GM12878 (cell line): ENCODE results near the gene KDM5B. TPM values are rescaled to one million over a fixed set of nuclear protein-coding genes. Genes with fewer than 3 reads are reported as not detected.

Source experiments
- ASH2L ChIP-seq: fragments of 300-600, 200-600 bp; sonication (generic); IDR thresholded peaks from 2 replicates; pipeline ENCODE4 v1.6.1; 2017; ENCODE audit warnings: low read depth, mild to moderate bottlenecking, borderline replicate concordance
- ATF2 ChIP-seq: IDR thresholded peaks from 2 replicates; pipeline ENCODE4 v1.6.1; 2012; ENCODE audit warnings: low read length, inconsistent platforms
- ATF7 ChIP-seq: fragments of 450-650 bp; IDR thresholded peaks from 2 replicates; pipeline ENCODE4 v1.6.1; 2016; ENCODE audit warnings: low read depth, mild to moderate bottlenecking
- CEBPB ChIP-seq, 2 experiments: fragments of 150-350 bp in 1 of 2; IDR thresholded peaks; 2 replicates each; pipeline ENCODE4 v1.6.1; 2012 to 2014; ENCODE audit warnings: low read depth in 2 of 2, low read length in 2 of 2, borderline replicate concordance in 1 of 2, inconsistent platforms in 1 of 2
- CTCF ChIP-seq, 3 experiments: IDR thresholded peaks in 2 of 3; conservative IDR thresholded peaks in 1 of 3; 2 replicates each; pipeline ENCODE4 v1.5.1; 2011; ENCODE audit warnings: low read depth in 3 of 3, low read length in 3 of 3, mild to moderate bottlenecking in 3 of 3, control low read depth in 2 of 3, moderate library complexity in 2 of 3, inconsistent platforms in 1 of 3, mixed read lengths in 1 of 3; ENCODE audit not compliant: control insufficient read depth in 2 of 3, insufficient read depth in 1 of 3; ENCODE audit errors: extremely low read depth in 1 of 3
- CUX1 ChIP-seq: IDR thresholded peaks from 2 replicates; pipeline ENCODE4 v1.6.1; 2012; ENCODE audit warnings: improper control_type of control experiment, low read depth, low read length; ENCODE audit not compliant: insufficient replicate concordance
- E4F1 ChIP-seq: fragments of 450-650 bp; IDR thresholded peaks from 2 replicates; pipeline ENCODE4 v1.6.1; 2018; ENCODE audit warnings: borderline replicate concordance, mild to moderate bottlenecking; ENCODE audit not compliant: partially characterized antibody
- ESRRA ChIP-seq: IDR thresholded peaks from 2 replicates; pipeline ENCODE4 v1.6.1; 2012; ENCODE audit warnings: mild to moderate bottlenecking, low read length, improper control_type of control experiment
- JUNB ChIP-seq: IDR thresholded peaks from 2 replicates; pipeline ENCODE4 v1.6.1; 2016; ENCODE audit warnings: antibody characterized with exemption, mild to moderate bottlenecking
- PML ChIP-seq: IDR thresholded peaks from 2 replicates; pipeline ENCODE4 v1.6.1; 2012; ENCODE audit warnings: low read length, inconsistent platforms
- WRNIP1 ChIP-seq: IDR thresholded peaks from 2 replicates; pipeline ENCODE4 v1.6.1; 2011; ENCODE audit warnings: low read depth, low read length, improper control_type of control experiment, borderline replicate concordance
- ZBTB33 ChIP-seq: fragments of 450-650 bp; IDR thresholded peaks from 2 replicates; pipeline ENCODE4 v1.6.1; 2017; ENCODE audit warnings: mild to moderate bottlenecking
- ZNF217 ChIP-seq: fragments of 450-650 bp; IDR thresholded peaks from 2 replicates; pipeline ENCODE4 v1.6.1; 2017; ENCODE audit warnings: antibody characterized with exemption, mild to moderate bottlenecking
- polyA plus RNA-seq, 11 experiments: library from polyadenylated mRNA; depleted of rRNA in 4 of 11; unstranded in 6 of 11; stranded (reverse) in 5 of 11; fragments of >200 nt; fragmentation: Nextera tagmentation in 4 of 11; fragmentation: Illumina TruSeq in 1 of 11; extraction: Ambion mirVana in 4 of 11; extraction: Trizol in 1 of 11; gene quantifications; 1 replicate in 1 of 11; 2 replicates in 10 of 11; pipeline versions ENCODE4 v1.2.1 to v1.2.3, GENCODE V29; 2011 to 2016; ENCODE audit warnings: inconsistent platforms in 2 of 11, missing spikeins in 2 of 11, low read depth in 1 of 11
- total RNA-seq, 4 experiments: library from RNA; depleted of rRNA in 3 of 4; stranded (reverse); fragments of >200 nt in 3 of 4; fragmentation: Illumina TruSeq in 1 of 4; extraction: Trizol in 1 of 4; gene quantifications; 2 replicates each; pipeline versions ENCODE4 v1.2.1 to v1.2.3, GENCODE V29; 2013 to 2021

The KDM5B gene
- total and polyA plus RNA-seq, 10 of the 15 experiments (the other 5 are each of a cell fraction or from before 2014, with no cell fraction given), result 1.7 to 26.6 (median 8.1) TPM

GRCh38 chr1:202810615-202811295 lies 2.5 kb upstream of the KDM5B start, which contains the start of gene PCAT6 (continued):
- TF ChIP-seq CTCF (IDR thresholded peaks at IDR 0.05 in 2 of 3, conservative IDR thresholded peaks at IDR 0.05 in 1 of 3; ENCODE audit: control insufficient read depth in 2 of 3, extremely low read depth in 1 of 3, insufficient read depth in 1 of 3, low read depth in 3 of 3, low read length in 3 of 3) (no peak), WRNIP1 (no peak), ZNF217 (no peak), ATF7 (peak; percentile 51), ASH2L (no peak), ESRRA (no peak), CEBPB (IDR thresholded peaks at IDR 0.05; ENCODE audit: borderline replicate concordance in 1 of 2, low read depth in 2 of 2, low read length in 2 of 2) (no peak), CUX1 (peak; percentile 87), PML (peak; percentile 55; the same call in 1 of the 2 replicates), ATF2 (no peak), JUNB (no peak), E4F1 (no peak), ZBTB33 (no peak)
